ENCODE results near the gene CENPP. TPM values are rescaled to one million over a fixed set of nuclear protein-coding genes. Genes with fewer than 3 reads are reported as not detected.
"Not testable (repeated sequence)": the region's sequence is repeated elsewhere in the genome, so short reads cannot be mapped to it uniquely, and the experiment has no call there.

The CENPP gene
- total RNA-seq, 1 donor from 2014 or later = 2.7 TPM

DNA sequence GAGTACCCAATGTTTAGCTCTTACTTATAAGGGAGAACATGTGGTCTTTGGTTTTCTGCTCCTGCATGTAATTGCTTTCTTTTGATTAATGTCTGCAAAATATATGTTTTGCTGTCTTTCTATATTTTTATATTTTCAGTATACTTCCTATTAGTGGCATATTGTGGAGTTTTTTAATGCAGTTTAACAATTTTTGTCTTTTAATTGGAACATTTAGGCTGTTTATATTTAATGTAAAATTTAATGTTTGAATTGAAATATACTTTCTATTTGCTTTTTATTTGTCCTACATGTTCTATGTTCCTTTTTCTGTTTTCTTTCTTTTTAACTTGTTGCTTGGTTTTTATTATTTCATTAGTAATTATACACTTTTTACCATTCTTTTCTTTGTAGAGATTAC lies 205.1 kb downstream of the CENPP start:
- no peak for DNase-seq (ENCODE audit: low read depth in 2 of 2)

DNA sequence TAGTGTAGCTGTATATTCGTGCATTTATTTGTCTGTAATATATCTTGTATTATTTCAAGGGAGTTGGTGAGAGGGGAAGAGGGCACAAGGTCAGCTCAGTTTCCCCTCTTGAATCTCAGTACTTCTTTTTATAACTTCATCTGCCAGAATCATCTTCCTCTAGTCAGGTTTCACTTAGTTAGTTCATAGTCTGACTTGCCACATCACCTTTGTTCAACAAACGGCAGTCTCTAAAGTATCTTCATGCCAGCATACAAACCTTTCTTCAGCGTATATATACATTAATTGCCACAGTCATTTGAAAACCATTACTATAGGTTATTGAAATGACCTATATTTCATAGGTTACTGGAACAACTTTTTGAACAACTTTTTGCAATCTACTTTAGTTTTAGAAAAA lies 208.5 kb downstream of the CENPP start:
- DNase-seq (ENCODE audit: low read depth in 2 of 2) = no peak

DNA sequence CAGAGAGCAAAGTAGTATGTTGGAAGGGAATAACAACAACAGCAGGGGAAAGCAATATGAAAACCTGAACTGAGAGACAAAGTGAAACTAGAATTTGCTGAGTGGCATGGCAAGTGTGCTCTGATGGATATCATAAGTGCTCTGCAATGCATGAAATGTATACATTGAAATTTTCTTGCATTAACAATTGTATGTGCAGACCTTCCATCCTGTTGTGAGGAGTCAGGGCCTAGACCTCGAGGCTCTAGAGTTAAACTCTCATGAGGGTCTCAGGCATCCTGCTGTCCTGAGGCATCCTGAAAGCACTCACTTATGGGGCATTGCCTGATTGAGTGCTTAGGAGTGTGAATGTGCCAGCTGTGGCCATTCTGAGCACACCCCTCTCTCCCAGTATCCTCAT lies 208.9 kb downstream of the CENPP start:
- no peak for DNase-seq (ENCODE audit: low read depth in 2 of 2)

DNA sequence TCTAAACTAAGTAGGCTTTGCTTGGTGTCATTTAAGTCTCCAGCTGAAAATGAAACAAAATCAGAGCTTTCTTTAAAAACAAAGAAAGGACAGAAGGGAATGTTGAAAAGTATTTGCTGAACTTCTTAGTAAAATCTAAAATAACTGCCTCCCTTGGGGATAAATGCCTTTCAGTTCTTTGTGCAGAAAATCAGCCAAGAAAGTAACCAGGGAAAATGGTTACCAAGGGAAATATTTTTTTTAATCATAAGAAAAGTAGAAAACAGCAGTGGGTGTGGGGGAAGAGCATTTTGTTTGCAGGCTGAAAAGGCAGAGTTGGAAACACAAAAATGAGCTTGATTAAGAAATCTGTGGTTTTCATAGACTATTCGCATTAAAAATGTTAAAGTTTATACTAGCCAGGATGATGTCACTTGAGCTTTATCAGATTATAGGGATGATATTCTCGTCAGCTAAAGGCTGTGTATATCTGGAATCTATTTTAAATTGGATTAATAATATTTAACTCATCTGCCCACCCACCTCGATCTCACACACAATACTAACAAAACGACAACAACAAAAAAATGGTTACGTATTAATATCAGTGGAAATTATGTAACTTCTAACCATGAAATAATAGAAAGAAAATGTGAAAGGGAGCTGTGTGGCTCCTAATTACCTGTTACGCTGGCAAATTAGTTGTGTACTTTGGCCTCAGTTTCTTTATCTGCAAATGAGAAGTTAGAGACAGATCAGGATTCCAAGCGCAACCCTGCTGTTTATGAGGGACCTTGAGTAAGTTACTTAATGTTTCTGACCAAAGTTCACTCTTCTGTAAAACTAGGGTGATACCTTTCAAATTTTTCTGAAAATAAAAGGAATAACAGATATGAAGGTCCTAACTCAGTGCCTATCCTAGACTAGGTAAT lies 210.4 kb downstream of the CENPP start, which contains the start of gene ECM2:
Gene ECM2 (minus strand): TSS at position 51 of the 911 bp plus-strand sequence. CDS start 13,124 bp downstream, outside the sequence.
- no peak for DNase-seq (ENCODE audit: low read depth in 2 of 2)

DNA sequence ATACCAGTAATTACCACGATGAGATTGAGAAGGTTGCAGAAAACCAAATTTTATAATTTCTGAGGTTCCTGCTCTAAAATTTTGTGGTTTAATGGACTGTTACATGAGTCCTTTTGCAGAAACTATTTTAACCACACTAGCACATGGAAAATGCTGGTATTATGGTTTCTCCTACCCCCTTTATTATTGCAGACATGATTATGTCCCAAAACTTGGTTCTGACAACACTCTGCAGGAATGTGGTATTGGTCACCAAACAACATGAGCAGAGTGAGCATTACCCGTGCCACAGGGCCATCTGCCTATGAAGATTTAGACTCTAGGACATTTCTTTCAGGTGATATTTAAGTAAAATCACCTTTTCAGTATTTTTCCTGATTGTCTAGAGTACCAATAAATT lies 212.8 kb downstream of the CENPP start:
- DNase-seq (ENCODE audit: low read depth in 2 of 2) = no peak

DNA sequence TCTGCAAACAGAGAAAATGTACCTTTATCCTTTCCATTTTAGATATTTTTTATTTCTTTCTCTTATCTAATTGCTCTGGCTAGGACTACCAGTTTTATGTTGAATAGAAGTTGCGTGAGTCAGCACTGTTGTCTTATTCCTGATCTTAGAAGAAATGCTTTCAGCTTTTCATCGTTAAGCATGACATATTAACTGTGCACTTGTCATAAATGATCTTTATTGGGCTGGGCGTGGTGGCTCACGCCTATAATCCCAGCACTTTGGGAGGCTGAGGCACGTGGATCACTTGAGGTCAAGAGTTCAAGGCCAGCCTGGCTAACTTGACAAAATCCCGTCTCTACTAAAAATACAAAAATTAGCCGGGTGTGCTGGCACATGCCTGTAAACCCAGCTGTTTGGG lies 218.2 kb downstream of the CENPP start:
- DNase-seq (ENCODE audit: low read depth in 2 of 2) = no peak

DNA sequence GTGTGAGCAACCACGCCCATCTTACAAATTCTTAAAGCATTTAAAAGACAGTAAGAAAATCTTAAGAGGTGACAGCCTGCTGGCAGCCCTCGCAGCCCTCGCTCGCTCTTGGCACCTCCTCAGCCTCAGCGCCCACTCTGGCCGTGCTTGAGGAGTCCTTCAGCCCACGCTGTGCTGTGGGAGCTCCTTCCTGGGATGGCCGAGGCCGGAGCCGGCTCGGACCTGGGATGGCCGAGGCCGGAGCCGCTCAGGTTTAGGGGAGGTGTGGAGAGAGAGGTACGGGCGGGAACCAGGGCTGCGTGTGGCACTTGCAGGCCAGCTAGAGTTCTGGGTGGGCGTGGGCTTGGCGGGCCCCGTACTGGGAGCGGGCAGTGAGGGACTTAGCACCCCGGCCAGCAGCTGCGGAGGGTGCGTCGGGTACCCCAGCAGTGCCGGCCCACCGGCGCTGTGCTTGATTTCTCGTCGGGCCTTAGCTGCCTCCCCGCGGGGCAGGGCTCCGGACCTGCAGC lies 219.3 kb downstream of the CENPP start:
- DNase-seq (ENCODE audit: low read depth in 2 of 2) = no peak

DNA sequence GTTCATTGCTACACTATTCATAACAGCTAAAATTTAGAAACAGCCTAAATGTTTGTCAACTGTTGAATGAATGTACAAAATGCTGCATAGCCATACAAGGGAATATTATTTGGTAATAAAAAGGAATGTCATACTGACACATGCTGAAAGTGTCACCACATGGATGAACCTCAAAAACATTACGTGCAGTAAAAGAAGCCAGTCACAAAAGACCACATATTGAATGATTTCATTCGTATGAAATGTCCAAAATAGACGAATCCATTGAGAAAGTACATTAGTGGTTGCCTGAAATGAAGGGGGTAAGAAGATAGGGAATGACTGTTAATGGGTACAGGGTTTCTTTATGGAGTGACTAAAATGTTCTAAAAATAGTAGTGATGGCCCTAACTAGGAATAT lies 221.6 kb downstream of the CENPP start:
- no peak for DNase-seq (ENCODE audit: low read depth in 2 of 2)

DNA sequence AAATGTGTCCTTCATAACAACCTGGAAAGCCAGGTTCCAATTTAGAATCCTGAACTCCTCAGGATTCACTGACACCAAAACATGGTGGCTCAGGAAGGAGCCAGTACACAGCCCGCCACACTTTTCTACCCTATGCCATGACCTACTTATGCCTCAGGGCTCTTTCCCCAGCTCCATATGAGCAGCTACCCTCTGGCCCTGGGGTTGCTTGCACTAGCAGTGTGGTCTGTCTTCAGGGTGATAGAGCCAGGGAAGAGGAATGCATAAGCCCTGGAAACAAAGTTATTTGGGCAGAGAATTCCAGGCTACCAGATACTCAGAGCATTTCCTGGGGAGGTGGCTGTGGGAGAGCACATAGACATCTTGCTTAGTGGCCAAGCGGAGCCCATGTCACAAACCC lies 225.0 kb downstream of the CENPP start:
- DNase-seq (ENCODE audit: low read depth in 2 of 2) = no peak

DNA sequence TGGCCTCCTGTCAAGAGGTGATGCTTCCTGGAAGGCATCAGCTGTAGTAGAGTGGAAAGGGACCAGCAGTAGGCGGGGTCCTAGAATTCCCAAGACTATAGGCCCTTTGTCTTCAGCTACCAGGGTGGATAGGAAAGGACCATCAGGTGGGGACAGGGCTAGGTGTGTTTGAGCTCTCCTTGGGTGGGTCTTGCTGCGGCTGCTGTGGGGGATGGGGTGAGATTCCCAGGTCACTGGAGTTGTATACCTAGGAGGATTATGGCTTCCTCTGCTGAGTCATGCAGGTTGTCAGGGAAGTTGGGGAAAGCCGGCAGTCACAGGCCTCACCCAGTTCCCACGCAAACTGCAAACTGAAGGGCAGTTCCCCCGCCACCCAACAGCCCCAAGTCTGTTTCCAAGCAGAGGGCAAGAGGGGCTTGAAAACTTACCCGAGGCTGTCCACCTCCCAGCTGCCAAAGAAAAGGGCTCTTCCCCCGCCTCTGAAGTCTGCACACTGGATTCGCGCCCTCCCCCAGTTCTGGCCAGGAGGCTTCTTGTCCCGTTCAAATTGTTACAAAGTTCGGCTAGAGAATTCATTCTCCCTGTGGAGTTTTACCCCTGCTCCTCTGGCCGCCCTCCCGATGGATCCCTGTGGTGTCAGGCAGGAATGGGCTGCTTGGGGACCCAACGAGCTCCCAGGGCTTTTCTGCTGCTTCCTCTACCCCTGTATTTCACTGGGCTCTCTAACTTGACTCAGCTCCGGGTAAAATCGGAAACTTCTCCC lies 233.0 kb downstream of the CENPP start:
- DNase-seq (ENCODE audit: low read depth in 2 of 2) = no peak

DNA sequence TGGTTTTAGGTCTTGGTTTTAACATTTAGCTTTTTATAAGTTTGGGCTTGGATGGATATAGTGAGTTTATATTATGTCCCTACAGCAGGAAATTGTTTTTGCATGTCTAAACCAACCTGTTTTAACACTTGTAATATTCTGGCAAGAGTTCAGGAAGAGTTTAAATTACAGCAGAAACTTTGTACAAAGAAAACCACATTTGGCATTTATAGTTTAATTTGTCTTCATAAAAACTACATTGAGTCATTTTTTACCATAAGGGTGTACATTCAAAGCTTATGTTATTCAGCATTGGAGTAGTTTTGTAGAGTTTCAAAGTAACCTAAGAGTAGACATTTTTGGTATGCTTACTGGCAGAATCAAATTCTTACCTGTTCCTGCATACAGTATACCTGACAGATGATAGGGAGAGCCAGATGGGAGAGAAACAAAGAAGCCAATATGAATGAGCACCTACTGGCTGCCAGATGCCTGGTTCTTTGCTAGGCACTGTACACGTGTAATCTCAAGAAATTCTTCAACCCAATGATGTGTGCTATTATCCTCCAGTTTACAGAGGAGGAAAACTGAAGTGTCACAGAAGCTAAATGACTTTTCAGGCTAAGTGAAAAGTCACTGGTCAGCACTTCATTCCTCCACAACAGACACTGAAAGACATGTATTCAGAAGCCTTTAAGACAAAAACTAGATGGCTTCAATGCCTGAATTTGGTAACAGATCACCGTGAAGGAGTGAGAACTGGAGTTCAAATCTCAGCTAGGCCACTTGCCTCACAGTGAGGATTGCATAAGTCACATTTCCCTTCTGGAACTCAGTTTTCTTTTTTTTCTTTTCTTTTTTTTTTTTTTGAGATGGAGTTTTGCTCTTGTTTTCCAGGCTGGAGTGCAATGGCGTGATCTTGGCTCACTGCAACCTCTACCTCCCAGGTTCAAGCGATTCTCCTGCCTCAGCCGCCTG lies 235.9 kb downstream of the CENPP start:
- no peak for DNase-seq (ENCODE audit: low read depth in 2 of 2)

DNA sequence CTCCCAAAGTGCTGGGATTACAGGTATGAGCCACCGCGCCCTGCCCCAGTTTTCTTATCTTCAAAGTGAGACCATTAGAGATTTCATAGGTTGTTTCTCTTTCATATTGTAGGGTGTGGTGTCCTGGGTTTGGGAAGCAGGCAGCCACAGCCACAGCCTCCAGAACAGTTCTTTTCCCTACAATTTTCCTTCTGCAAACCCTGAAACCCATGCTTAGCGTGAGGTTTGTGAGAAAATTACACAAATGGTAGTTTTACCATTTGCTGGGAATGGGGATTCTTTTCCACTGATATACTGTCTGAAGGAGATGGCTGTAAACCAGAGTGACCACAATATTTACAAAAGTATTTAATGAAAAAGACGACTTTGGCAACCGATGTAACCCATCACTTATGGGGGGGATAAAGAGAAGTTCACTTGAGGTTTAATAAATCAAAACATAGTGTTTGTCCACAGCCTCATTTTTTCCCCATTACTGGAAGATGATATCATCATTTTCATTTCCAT lies 236.8 kb downstream of the CENPP start:
- no peak for DNase-seq (ENCODE audit: low read depth in 2 of 2)

DNA sequence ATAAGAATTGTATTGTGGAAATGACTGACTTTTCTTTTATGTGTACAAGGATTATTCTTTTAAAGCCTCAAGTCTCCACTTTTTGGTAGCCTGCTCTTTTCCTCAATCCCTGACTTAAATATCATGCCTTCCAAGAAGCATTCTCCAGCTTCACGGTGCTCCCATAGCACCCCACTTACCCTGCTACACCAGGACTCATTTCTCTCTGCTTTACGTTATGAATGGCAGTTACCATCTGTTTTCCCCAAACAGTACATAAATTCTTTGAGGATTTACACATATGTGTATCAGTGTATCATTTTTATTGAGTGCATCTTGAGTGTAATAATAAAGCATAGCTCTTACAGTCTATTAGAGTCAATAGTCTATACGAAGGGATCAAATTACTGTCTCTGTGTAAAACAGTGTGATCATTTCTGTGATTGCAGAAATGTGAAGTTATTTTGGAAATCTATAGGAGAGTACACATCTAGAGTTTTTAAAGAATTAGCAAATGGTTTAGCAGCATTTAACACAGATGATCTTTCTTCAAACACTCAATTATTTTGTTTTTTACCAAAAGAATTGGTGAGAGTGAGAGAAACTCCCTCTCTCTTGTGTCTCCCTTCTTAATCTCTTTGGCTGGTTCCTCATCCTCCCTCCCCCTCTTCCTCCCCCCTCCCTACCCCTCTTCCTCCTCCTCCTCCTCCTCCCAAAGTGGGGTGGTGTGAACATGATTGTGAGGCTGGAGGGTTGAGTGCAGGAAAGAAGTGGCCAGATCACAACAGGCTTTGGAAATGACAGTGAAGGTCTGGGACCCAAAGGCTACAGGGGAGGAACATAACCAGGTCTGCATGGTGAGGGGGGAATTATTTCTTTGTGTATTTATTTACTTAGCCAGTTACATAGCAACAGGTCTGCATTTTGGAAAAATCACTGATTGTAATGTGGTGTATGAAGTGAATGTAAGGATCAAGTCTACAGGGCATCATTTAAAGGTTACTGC lies 237.7 kb downstream of the CENPP start:
- peak; percentile 22 to 32 for DNase-seq (ENCODE audit: low read depth in 2 of 2)

DNA sequence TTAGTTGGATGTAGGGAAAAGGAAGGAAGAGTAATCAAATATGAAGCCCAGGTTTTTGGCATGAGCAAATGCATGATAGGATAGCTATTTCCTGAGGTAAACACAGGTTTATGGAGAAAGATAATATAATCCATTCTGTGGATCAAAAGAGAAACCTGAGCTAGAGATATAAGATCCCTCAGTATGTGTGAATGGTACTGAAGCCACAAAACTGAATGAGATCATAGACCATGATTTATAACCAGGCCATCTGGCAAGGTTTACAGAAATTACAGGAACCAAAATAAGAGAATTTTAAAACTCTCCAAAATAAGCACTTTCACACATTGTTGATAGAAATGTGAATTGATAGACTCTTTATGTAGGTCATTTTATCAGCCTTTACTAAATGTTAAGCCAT lies 238.8 kb downstream of the CENPP start:
- DNase-seq (ENCODE audit: low read depth in 2 of 2) = peak; percentile 10 to 42

DNA sequence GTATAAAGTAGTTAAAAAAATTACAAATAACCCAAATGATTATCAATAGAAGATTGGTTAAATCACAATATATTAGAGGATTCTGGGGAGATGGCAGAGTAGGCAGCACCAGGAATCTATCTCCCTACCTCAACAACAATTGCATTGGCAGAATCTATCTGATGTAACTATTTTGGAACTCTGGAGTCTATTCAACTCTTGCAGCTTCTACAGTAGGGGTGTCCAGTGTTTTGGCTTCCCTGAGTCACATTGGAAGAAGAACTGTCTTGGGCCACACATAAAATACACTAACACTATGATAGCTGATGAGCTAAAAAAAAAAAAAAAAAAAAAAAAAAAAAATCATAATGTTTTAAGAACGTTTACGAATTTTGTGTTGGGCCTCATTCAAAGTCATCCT lies 239.2 kb downstream of the CENPP start:
- no peak for DNase-seq (ENCODE audit: low read depth in 2 of 2)

DNA sequence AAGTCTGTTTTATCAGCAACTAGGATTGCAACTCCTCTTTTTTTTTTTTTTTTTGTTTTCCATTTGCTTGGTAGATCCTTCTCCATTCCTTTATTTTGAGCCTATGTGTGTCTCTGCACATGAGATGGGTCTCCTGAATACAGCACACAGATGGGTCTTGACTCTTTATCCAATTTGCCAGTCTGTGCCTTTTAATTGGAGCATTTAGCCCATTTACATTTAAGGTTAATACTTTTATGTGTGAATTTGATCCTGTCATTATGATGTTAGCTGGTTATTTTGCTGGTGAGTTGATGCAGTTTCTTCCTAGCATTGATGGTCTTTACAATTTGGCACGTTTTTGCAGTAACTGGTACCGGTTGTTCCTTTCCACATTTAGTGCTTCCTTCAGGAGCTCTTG lies 246.1 kb downstream of the CENPP start:
- DNase-seq (ENCODE audit: low read depth in 2 of 2) = not testable (repeated sequence)

DNA sequence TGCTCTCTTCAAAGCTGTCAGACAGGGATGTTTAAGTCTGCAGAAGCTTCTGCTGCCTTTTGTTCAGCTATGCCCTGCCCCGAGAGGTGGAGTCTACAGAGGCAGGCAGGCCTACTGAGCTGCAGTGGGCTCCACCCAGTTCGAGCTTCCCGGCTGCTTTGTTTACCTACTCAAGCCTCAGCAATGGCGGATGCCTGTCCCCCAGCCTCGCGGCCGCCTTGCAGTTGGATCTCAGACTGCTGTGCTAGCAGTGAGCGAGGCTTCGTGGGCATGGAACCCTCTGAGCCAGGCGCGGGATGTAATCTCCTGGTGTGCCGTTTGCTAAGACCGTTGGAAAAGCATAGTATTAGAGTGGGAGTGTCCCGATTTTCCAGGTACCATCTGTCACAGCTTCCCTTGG lies 247.9 kb downstream of the CENPP start:
- DNase-seq (ENCODE audit: low read depth in 2 of 2) = not testable (repeated sequence)

DNA sequence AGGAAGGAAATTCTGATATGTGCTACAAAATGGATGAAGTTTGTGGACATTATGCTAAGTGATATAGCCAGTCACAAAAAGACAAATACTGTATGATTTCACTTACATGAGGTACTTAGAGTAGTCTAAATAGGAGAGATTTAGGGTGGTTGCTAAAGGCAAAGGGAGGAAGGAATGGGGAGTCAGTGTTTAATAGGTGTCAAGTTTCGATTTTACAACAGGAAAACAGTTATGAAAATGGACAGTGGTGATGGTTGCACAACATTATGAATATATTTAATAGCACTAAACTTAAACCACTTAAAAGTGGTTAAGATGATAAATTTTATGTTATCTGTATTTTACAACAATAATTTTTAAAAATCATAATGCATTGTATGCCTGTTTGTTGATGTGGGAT lies 250.4 kb downstream of the CENPP start:
- DNase-seq (ENCODE audit: low read depth in 2 of 2) = no peak

DNA sequence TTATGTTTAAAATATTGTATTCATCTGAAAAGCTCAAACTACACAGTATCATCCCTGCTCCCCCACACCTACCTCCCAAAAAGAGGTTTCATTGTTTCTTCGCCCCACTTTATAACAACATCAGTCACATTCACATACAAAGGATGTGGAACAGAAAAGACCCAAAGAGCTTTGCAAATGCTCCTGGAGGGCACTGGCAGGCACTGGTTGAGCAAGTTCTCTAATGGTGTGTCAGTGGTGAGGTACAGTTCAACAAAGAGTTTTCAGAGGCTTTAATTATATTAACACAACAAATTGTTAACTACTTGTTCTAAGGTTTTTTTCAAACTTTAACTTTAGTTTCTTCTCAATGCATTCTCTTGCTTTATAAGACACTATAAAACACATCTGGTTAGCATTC lies 264.2 kb downstream of the CENPP start:
- no peak for DNase-seq (ENCODE audit: low read depth in 2 of 2)

DNA sequence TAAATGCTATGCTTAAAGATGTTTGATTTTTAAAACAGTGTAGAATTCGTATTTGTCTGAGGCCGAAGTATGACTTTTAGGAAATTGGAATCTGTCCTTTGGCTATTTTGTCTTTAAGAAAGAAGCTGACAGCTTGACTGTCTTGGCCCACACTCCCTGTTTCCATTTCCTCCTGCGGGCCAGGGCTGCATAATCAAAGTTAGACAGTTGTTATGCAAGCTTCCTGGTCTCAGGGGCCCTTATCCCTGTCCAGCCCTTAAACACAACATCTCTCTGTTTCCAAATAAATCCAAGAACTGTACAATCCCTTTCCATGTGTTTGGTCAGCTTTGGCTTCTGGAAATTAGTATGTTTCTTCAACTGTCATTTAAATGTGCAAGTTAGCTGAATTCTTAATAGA lies 264.6 kb downstream of the CENPP start:
- DNase-seq (ENCODE audit: low read depth in 2 of 2) = peak in 1 of 2 donors; percentile 80
